IMR-90 (cell line): ENCODE data around the gene FOXL3. TPM values are rescaled to one million over a fixed set of nuclear protein-coding genes. Genes with fewer than 3 reads are reported as not detected.

ENCODE experiments used
- ATAC-seq: fragments of 200-7000 bp; cut with Tn5 transposase; 2 replicates; pipeline ENCODE4 v1.9.1; 2020; ENCODE audit warnings: low read depth, mild to moderate bottlenecking, moderate library complexity
- BruUV-seq: library from RNA; stranded (reverse); fragments of 400-500 nt; replicated peaks from 2 replicates; lab custom pipeline; 2021; lab: Mats Ljungman, UMichigan
- CTCF ChIA-PET: fragments of 300-600 bp; formaldehyde crosslinking; extraction: SDS; loops from one replicate; lab custom pipeline; 2021; ENCODE audit warnings: antibody characterized with exemption; lab: Yijun Ruan, JAX
- POLR2A ChIA-PET: fragments of 300-600 bp; sonication (Branson Sonifier 250); formaldehyde crosslinking; loops from one replicate; lab custom pipeline; 2022; ENCODE audit warnings: antibody characterized with exemption; ENCODE audit not compliant: unreplicated experiment; lab: Charles Lee
- DNase-seq: peaks from one replicate; pipeline ENCODE4 v3.0.0; 2013
- H2AFZ ChIP-seq: replicated peaks from 2 replicates; pipeline ENCODE3; 2013; ENCODE audit warnings: low read length, mild to moderate bottlenecking; ENCODE audit not compliant: poor library complexity
- H2AK5ac ChIP-seq: 2 replicates; pipeline ENCODE4 v1.6.1; 2013; ENCODE audit warnings: low read depth, low read length, inconsistent platforms
- H2AK9ac ChIP-seq: replicated peaks from 2 replicates; pipeline ENCODE3; 2013; ENCODE audit warnings: mild to moderate bottlenecking, low read depth, low read length, moderate library complexity; ENCODE audit not compliant: poor library complexity
- H2BK120ac ChIP-seq: 2 replicates; pipeline ENCODE4 v1.6.1; 2013; ENCODE audit warnings: low read depth, low read length, inconsistent platforms
- H2BK15ac ChIP-seq: 3 replicates; pipeline ENCODE4 v1.6.1; 2013; ENCODE audit warnings: low read depth, low read length, inconsistent platforms
- H2BK20ac ChIP-seq: 2 replicates; pipeline ENCODE4 v1.6.1; 2013; ENCODE audit warnings: low read depth, mild to moderate bottlenecking, inconsistent platforms, low read length, moderate library complexity
- H2BK5ac ChIP-seq: 2 replicates; pipeline ENCODE4 v1.6.1; 2013; ENCODE audit warnings: mild to moderate bottlenecking, low read depth, low read length, inconsistent platforms; ENCODE audit not compliant: poor library complexity, severe bottlenecking
- H3K14ac ChIP-seq: replicated peaks from 2 replicates; pipeline ENCODE4 v1.6.1; 2013; ENCODE audit warnings: low read depth, low read length, inconsistent platforms
- H3K18ac ChIP-seq: 2 replicates; pipeline ENCODE4 v1.6.1; 2013; ENCODE audit warnings: low read depth, low read length, control low read depth
- H3K23ac ChIP-seq: 2 replicates; pipeline ENCODE4 v1.6.1; 2013; ENCODE audit warnings: low read depth, low read length, inconsistent platforms
- H3K27ac ChIP-seq: 2 replicates; pipeline ENCODE4 v1.5.1; 2013; ENCODE audit warnings: mild to moderate bottlenecking, control low read depth, low read length; ENCODE audit not compliant: insufficient read depth
- H3K27me3 ChIP-seq: 2 replicates; pipeline ENCODE4 v1.6.1; 2013; ENCODE audit warnings: low read length; ENCODE audit not compliant: control insufficient read depth, insufficient read depth
- H3K36me3 ChIP-seq: 2 replicates; pipeline ENCODE4 v1.6.1; 2013; ENCODE audit warnings: low read length, mixed read lengths; ENCODE audit not compliant: control insufficient read depth, insufficient read depth
- H3K4ac ChIP-seq: 2 replicates; pipeline ENCODE4 v1.6.1; 2013; ENCODE audit warnings: low read depth, low read length, inconsistent platforms
- H3K4me1 ChIP-seq: 2 replicates; pipeline ENCODE4 v1.6.1; 2013; ENCODE audit warnings: low read length, mixed read lengths; ENCODE audit not compliant: control insufficient read depth, insufficient read depth
- H3K4me2 ChIP-seq: 2 replicates; pipeline ENCODE4 v1.6.1; 2013; ENCODE audit warnings: low read depth, mild to moderate bottlenecking, control low read depth, low read length, moderate library complexity
- H3K4me3 ChIP-seq: 2 replicates; pipeline ENCODE4 v1.5.1; 2013; ENCODE audit warnings: low read depth, mild to moderate bottlenecking, control low read depth, low read length, moderate library complexity; ENCODE audit not compliant: insufficient read depth
- H3K56ac ChIP-seq: 2 replicates; pipeline ENCODE4 v1.6.1; 2013; ENCODE audit warnings: low read length, inconsistent platforms; ENCODE audit not compliant: insufficient read depth; ENCODE audit errors: extremely low read depth
- H3K79me1 ChIP-seq, 2 experiments: 2 replicates each; pipeline ENCODE4 v1.6.1; 2013; ENCODE audit warnings: low read length in 2 of 2, inconsistent platforms in 1 of 2, low read depth in 1 of 2
- H3K9ac ChIP-seq: 2 replicates; pipeline ENCODE4 v1.6.1; 2013; ENCODE audit warnings: low read depth, low read length, control low read depth
- H3K9me1 ChIP-seq: 2 replicates; pipeline ENCODE4 v1.6.1; 2013; ENCODE audit warnings: low read length, inconsistent platforms; ENCODE audit not compliant: insufficient read depth
- H3K9me3 ChIP-seq: 2 replicates; pipeline ENCODE4 v1.6.1; 2013; ENCODE audit warnings: low read length; ENCODE audit not compliant: control insufficient read depth, insufficient read depth
- H4K20me1 ChIP-seq: 2 replicates; pipeline ENCODE4 v1.6.1; 2013; ENCODE audit warnings: low read length, inconsistent platforms; ENCODE audit not compliant: insufficient read depth
- H4K5ac ChIP-seq: 2 replicates; pipeline ENCODE4 v1.6.1; 2013; ENCODE audit warnings: mild to moderate bottlenecking, low read depth, low read length, control low read depth
- H4K8ac ChIP-seq, 2 experiments: 2 replicates each; pipeline ENCODE4 v1.6.1; 2013; ENCODE audit warnings: low read depth in 2 of 2, low read length in 2 of 2, control low read depth in 1 of 2, inconsistent platforms in 1 of 2
- H4K91ac ChIP-seq: 2 replicates; pipeline ENCODE4 v1.6.1; 2013; ENCODE audit warnings: low read depth, low read length, inconsistent platforms; ENCODE audit not compliant: insufficient read depth
- BHLHE40 ChIP-seq: fragments of 150-350 bp; IDR thresholded peaks from 2 replicates; pipeline ENCODE4 v1.6.1; 2016; ENCODE audit warnings: mild to moderate bottlenecking, low read depth, low read length
- CHD1 ChIP-seq: IDR thresholded peaks from 2 replicates; pipeline ENCODE4 v1.6.1; 2012; ENCODE audit warnings: low read depth, low read length, improper control_type of control experiment
- ELK1 ChIP-seq: fragments of 150-350 bp; IDR thresholded peaks from 2 replicates; pipeline ENCODE4 v1.6.1; 2016; ENCODE audit warnings: low read depth, mild to moderate bottlenecking, low read length, moderate library complexity, borderline replicate concordance
- MAFK ChIP-seq: IDR thresholded peaks from 2 replicates; pipeline ENCODE4 v1.6.1; 2012; ENCODE audit warnings: low read depth, low read length, improper control_type of control experiment
- MAZ ChIP-seq: IDR thresholded peaks from 2 replicates; pipeline ENCODE4 v1.6.1; 2012; ENCODE audit warnings: low read depth, mild to moderate bottlenecking, low read length, improper control_type of control experiment, moderate library complexity, borderline replicate concordance
- MXI1 ChIP-seq: IDR thresholded peaks from 2 replicates; pipeline ENCODE4 v1.6.1; 2012; ENCODE audit warnings: low read depth, mild to moderate bottlenecking, low read length, moderate library complexity, borderline replicate concordance
- NFE2L2 ChIP-seq: fragments of 150-350 bp; IDR thresholded peaks from 2 replicates; pipeline ENCODE4 v1.6.1; 2016; ENCODE audit warnings: low read depth, mild to moderate bottlenecking, low read length
- POLR2A ChIP-seq: IDR thresholded peaks from 2 replicates; pipeline ENCODE4 v1.6.1; 2012; ENCODE audit warnings: mild to moderate bottlenecking, low read depth, low read length
- RAD21 ChIP-seq: IDR thresholded peaks from 2 replicates; pipeline ENCODE4 v1.6.1; 2012; ENCODE audit warnings: low read length, improper control_type of control experiment
- RFX5 ChIP-seq: IDR thresholded peaks from 2 replicates; pipeline ENCODE4 v1.8.0; 2012; ENCODE audit warnings: low read depth, mild to moderate bottlenecking, low read length, moderate library complexity
- WGBS, 2 experiments: methylation state at CpG; one replicate each; pipeline versions ENCODE4 v1.1.5 to v1.1.7; 2013; ENCODE audit warnings: missing lambda C conversion rate in 2 of 2; ENCODE audit not compliant: insufficient read length in 1 of 2; ENCODE audit errors: extremely low coverage in 2 of 2; 5-methylcytosine and 5-hydroxymethylcytosine counted together
- dilution Hi-C: fragments of 300-500 bp; cut with HindIII; formaldehyde crosslinking; loops from one replicate; pipeline ENCODE4 v1.14.3; 2018; ENCODE audit warnings: low sequenced_read_pairs; ENCODE audit not compliant: unreplicated experiment
- in situ Hi-C: fragments of 300-500 bp; cut with MboI; formaldehyde crosslinking; loops from 3 replicates; pipeline ENCODE4 v1.14.3; 2019; ENCODE audit warnings: low sequenced_read_pairs, inconsistent platforms, mixed read lengths
- intact Hi-C: fragments of 100-400 bp; cut with micrococcal nuclease; formaldehyde crosslinking; loops from 2 replicates; pipeline ENCODE4 v1.10.0; 2022
- polyA plus RNA-seq, 3 experiments: library from polyadenylated mRNA; depleted of rRNA; stranded (reverse); fragments of >200 nt; gene quantifications; 2 replicates each; pipeline ENCODE4 v1.2.3, GENCODE V29; 2012; ENCODE audit warnings: low replicate concordance in 1 of 3
- total RNA-seq: library from RNA; depleted of rRNA; stranded (reverse); fragments of >200 nt; gene quantifications from 2 replicates; pipeline ENCODE4 v1.2.3, GENCODE V29; 2012
- TF ChIP-seq, protein P1 (sequence below): conservative IDR thresholded peaks from 2 replicates; pipeline ENCODE4 v1.5.1; 2012; ENCODE audit warnings: mild to moderate bottlenecking, low read depth, low read length, improper control_type of control experiment

The FOXL3 gene
- total and polyA plus RNA-seq, 2 of the 4 experiments (the other 2 are of a cell fraction) = not detected

DNA sequence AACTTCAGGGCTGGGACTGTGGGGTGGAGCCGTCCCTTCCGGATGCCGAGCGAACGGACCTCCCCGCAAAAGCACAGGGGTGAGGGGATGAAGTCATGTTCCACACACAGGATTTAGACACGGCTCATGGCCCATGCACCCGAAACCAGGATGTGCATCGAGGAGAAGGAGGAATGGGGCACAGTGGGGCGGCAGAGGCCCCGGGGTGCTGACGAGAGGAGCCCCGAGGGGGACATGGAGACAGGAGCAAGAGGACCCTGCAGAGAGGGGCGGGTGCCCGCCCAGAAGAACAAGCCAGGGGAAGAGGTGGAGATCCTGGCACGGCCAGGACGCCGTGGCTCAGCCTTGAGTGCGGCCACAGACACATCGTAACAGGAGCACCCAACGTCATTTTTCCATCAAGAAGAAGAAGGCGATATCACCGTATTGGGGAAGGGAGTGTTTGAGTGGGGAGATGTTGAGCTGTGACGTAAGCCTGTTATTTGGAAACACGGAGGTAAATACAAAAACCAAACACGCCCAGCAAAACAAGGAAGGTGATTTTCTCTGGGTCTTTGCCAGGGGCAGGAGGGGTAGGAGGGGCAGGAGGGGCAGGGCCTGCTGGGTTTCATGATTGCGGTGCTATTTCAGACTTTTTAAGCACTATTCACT lies 25.3 kb upstream of the FOXL3 start:
- no peak overlapping the region for H3K27ac ChIP-seq
- H3K79me1 ChIP-seq = no peaks in the 10 kb centered on the region
- BruUV-seq = no TSS peak

More for the DNA sequence above, 25.3 kb upstream of the FOXL3 start:
- Histone ChIP-seq H3K18ac (no peak overlapping the region), H4K5ac (no peak overlapping the region), H2BK15ac (no peak overlapping the region), H3K4me2 (no peak overlapping the region), H3K9me1 (no peaks in the 10 kb centered on the region), H2BK5ac (no peak overlapping the region), H3K36me3 (peaks cover 19% of the 10 kb centered on the region), H3K27me3 (peaks cover 3% of the 10 kb centered on the region), H3K23ac (no peak overlapping the region), H2AFZ (no peak overlapping the region), H3K9ac (no peak overlapping the region), H4K91ac (no peak overlapping the region), H3K56ac (no peak overlapping the region), H3K9me3 (peaks cover 32% of the 10 kb centered on the region), H2AK5ac (no peak overlapping the region), H3K4ac (no peak overlapping the region), H3K4me3 (no peak overlapping the region), H4K20me1 (peaks cover 7% of the 10 kb centered on the region), H2AK9ac (no peak overlapping the region), H2BK120ac (no peak overlapping the region), H3K14ac (no peak overlapping the region), H2BK20ac (no peak overlapping the region), H3K4me1 (no peaks in the 10 kb centered on the region), H4K8ac (no peak overlapping the region)
- in situ Hi-C loops (no loop called here), intact Hi-C loops (no loop called here), dilution Hi-C loops (no loop called here)
- CTCF ChIA-PET = no interaction called here
- POLR2A ChIA-PET = no interaction called here
- no peak for DNase-seq
- WGBS, 2 experiments = 82% methylated on average over 20 of the region's 27 CpGs; no CpG with 5 or more reads in 1 of the 2 experiments
- TF ChIP-seq RFX5 (no peak), POLR2A (no peak), CHD1 (no peak), ELK1 (no peak), MAFK (no peak), MXI1 (no peak), BHLHE40 (no peak), RAD21 (no peak), MAZ (no peak), NFE2L2 (no peak)
- TF ChIP-seq, protein P1, sequence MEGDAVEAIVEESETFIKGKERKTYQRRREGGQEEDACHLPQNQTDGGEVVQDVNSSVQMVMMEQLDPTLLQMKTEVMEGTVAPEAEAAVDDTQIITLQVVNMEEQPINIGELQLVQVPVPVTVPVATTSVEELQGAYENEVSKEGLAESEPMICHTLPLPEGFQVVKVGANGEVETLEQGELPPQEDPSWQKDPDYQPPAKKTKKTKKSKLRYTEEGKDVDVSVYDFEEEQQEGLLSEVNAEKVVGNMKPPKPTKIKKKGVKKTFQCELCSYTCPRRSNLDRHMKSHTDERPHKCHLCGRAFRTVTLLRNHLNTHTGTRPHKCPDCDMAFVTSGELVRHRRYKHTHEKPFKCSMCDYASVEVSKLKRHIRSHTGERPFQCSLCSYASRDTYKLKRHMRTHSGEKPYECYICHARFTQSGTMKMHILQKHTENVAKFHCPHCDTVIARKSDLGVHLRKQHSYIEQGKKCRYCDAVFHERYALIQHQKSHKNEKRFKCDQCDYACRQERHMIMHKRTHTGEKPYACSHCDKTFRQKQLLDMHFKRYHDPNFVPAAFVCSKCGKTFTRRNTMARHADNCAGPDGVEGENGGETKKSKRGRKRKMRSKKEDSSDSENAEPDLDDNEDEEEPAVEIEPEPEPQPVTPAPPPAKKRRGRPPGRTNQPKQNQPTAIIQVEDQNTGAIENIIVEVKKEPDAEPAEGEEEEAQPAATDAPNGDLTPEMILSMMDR = no peak
- ATAC-seq = peak; percentile 7; the same call in 1 of the 2 replicates
